HUDEP-2 (cell line): ENCODE measurements around the gene SMAP1.

ENCODE experiments used
- DNase-seq, 76 experiments: peaks; one replicate each; lab custom pipeline; 2025; ENCODE audit not compliant: unreplicated experiment in 76 of 76; lab: John Stamatoyannopoulos, UW

The SMAP1 gene

DNA sequence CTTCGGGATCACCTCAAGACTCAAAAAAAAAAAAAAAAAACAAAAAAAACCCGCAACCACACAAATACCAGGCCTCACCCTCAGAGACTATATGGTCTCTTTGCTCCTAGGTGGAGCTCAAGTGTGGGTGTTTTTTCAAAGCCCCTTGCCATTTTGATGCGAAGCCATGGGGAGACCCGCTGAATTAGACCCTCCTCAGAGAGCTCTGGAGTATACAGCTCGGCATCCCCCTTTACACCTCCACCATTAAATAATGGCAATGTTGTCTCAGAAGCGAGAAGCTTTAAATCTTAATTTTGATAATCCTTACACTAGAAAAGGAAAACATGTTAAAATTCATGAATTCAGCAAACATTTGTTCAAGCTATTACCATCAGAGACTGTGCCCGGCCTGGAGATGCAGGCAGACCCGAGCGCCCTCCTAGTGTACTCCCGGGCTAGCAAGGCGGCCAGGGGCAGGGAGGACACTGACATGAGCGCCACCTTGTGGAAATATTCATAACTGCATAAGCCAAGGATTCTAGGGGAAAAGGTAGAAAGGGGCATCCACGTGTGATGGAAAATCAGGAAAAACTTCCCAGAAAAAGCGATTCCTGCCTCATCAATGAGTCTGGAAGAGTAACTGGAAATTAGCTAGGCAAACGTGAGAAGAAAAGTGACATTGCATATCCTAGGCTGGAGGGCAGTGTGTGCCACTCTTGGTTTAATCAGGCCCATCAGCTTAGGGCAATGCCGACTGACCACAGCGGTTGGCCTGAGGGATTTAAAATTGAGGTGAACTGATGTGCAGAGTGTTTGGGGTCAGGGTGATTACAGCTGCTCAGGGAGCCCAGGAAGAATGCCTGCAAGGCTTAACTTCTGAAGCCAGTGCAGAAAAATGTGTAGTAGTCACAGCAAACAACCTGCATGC is 216.6 kb downstream of the SMAP1 start:
- DNase-seq, result peak in 61 of 76 experiments; percentile 14 to 81 (median 42)

DNA sequence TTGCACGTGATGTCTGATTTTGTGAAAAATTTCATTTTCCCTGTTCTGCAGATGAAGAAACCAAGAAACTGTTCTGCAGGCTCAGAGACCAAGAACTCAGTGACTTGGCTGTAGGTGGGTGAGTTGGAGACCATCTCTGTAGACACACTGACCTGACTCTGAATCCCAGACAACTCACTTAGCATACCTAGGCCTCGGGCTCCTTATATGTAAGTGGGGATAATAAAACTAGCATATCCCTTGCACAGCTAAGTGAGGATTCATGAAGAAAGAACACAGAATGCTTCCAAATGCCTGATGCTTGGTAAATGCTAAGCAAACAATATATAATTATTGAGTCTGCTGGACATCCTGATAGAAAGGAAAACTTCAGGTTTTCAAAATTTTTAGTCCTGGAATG is 218.4 kb downstream of the SMAP1 start:
- DNase-seq, result no peak

DNA sequence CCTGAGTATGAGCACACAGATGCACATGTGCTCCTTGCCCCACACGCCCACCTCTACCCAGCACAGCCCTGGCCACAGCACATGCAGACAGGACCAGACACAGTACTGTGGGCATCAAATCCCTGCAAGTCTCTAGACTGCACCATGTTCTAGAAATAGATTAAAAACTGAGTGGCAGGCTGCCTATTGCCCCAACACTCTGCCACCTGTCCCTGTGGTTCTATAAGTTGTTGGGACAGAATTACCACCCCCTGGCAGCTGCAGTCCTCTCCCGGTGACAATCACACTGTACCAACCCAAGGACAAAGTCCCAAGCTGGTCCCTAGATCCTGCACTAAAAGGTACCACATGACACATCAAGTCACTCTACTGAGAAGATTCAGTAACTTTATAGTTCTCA is 219.0 kb downstream of the SMAP1 start:
- DNase-seq, result no peak

DNA sequence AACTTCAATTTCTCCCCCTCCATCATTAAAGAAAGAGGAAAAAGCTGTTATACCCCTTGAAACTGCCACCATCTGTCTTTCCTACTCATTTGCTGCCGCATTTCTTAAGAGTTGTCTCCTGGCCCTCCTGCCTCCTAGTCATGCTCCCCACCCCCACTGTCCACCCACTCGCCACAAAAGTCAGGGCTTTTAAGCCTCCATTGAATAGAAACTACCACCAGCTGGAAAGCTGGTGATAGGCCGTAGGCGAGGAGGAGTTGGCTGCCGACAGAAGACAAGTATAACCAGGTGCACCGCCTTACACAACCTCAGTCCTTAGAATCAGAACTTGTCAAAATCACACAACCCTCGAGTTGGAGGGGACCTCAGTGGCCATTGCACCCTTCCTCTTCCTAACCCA is 221.6 kb downstream of the SMAP1 start:
- no peak for DNase-seq

DNA sequence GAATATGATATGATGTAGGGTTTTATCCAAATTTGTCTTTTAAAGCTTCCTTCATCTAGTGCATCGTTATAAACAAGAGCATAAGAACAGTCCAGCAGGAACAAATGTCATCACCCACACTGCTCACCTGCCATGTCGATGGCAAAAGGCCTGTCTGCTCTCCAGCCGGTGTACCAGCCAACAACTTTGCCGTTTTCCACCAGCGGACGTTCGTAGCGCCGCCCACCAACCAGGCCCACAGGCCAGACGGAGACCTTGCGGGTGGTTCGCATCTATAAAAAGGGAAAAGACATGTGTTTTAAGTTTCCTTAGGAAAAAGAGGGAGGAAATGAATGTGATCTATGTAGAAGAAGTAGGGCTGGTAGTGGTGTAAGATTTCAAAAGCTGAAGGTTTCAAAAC is 226.3 kb downstream of the SMAP1 start:
- no peak for DNase-seq

DNA sequence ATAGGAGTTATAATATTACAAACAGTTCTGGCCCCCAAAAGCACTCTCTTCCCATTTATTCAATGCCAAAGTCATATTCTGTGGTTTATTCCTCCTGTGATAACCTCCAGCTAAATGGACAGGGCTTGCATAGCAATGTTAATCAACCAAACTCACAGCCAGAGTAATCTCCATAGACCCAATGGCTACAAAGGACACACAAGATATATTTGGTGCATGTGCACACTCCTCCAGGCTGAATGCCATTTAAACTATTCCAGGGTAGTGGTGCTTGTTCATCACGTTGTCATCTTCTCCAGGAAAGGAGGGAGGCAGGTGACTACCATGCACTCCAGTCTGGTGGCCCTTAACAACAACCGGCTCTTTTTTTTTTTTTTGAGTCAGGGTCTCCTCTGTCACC is 232.4 kb downstream of the SMAP1 start:
- DNase-seq, result no peak

DNA sequence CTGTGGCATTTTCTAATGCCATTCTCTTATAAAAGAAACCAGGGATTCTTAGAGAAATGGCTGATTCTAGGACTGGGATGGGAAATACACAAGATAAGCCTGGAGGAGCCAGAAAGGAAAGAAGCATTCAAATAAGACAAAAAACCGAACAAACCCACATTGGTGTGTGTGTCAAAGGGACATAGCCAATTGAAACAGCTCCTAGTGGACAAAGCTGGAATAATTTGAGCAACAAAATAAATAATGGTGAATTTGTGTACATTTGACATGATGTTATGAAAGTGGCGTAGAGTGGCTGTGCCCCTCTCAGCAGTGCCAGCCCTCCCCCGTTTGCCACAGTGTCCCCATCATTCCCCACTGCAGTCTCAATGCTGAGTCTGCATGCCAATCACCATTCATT is 233.6 kb downstream of the SMAP1 start:
- peak in 2 of 76 experiments; percentile 6 to 12 for DNase-seq

DNA sequence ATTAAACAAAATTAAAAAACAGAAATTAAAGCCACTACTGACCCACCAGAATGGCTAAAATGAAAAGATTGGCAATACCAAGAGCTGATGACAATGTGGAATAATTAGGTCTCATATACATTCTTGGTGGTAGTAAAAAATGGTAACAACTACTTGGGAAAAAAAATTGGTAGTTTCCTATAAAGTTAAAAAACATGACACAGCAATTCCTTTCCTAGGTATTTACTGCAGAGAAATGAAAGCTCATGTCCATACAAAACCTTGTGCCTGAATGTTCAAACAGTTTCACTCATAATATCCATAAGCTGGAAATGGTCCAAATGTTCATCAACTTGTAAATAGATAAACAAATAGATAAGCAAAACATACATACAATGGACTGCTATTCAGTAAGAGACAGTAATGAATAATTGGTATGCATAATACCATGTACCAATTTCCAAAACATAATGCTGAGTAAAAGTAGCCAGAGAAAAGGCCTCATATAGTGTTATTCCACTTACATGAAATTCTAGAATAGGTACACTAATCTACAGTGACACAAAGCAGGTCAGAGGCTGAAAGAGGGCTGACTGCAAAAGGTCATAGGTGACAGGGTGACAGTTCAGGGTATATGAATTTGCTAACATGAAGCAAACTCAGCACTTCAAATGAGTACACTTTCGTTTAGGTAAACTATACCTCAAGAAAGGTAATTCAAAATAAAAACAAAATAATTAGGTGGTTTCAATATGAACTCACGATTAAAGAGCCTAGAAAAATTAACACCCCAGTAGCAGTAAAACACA is 236.2 kb downstream of the SMAP1 start:
- no peak for DNase-seq

DNA sequence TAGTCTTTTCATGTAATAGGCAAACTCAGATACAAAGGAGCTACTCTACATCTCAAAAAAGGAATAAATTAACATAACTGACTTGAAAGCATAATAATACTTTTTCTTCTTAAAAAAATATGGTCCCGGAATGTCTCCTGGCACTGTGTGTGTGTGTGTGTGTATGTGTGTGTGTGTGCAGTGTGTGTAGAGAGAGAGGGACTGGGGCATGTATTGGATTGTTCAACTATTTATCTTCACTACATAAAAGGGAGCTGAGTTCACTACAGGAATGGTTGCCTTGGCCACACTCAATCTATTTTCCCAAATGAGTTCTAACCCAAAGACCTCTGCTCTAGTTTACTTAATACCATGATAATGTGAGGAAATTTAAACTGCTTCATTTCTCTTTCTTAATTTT is 238.1 kb downstream of the SMAP1 start:
- no peak for DNase-seq
